LNCAP (cell line): ENCODE data around the gene OR6S1.

ENCODE experiments used
- TF ChIP-seq, protein P1 (sequence below): fragments of 450-650 bp; IDR thresholded peaks from 2 replicates; pipeline ENCODE4 v1.5.1; 2017; ENCODE audit warnings: mild to moderate bottlenecking

OR6S1 gene

DNA sequence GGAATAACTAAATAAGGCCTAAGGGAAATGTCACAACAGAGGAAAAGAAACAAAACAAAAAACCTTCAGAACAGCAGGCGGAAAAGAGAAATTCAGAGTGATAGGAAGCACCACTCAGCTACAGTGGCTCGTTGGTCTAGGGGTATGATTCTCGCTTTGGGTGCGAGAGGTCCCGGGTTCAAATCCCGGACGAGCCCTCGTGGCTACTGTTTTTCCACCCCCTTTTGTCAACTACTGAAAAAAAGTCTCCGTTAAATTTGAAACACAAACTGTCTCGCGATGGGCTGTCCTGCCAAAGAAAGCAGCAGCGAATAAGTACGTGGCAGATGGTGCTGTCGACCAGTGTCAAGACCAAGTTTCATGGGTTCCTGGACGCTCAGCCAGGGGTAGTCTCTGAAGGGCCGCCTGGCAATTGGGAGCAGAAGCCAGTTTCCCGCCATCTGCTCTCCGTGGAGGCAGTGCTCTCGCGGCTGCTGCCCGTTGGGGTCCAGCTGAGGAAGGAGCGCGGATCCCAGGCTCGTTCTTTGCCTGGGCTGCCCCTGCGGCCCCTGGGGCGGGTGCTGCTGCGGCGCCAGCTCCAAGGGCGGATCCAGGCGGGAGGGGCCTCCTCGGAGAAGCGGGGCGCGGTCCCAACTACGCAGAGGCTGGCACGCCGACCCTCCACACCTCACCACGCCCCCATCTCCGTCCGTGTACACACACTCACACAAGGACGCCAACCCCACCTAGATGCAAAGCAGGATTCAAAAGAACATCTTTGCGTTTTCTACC, 42.6 kb upstream of the OR6S1 start, which contains the start of gene RNASE4:
Gene RNASE4, plus strand, starts transcription at position 670 of the 771 bp plus-strand sequence. CDS start 14,812 bp downstream, outside the sequence.
- TF ChIP-seq, protein P1, sequence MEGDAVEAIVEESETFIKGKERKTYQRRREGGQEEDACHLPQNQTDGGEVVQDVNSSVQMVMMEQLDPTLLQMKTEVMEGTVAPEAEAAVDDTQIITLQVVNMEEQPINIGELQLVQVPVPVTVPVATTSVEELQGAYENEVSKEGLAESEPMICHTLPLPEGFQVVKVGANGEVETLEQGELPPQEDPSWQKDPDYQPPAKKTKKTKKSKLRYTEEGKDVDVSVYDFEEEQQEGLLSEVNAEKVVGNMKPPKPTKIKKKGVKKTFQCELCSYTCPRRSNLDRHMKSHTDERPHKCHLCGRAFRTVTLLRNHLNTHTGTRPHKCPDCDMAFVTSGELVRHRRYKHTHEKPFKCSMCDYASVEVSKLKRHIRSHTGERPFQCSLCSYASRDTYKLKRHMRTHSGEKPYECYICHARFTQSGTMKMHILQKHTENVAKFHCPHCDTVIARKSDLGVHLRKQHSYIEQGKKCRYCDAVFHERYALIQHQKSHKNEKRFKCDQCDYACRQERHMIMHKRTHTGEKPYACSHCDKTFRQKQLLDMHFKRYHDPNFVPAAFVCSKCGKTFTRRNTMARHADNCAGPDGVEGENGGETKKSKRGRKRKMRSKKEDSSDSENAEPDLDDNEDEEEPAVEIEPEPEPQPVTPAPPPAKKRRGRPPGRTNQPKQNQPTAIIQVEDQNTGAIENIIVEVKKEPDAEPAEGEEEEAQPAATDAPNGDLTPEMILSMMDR, result no peak

DNA sequence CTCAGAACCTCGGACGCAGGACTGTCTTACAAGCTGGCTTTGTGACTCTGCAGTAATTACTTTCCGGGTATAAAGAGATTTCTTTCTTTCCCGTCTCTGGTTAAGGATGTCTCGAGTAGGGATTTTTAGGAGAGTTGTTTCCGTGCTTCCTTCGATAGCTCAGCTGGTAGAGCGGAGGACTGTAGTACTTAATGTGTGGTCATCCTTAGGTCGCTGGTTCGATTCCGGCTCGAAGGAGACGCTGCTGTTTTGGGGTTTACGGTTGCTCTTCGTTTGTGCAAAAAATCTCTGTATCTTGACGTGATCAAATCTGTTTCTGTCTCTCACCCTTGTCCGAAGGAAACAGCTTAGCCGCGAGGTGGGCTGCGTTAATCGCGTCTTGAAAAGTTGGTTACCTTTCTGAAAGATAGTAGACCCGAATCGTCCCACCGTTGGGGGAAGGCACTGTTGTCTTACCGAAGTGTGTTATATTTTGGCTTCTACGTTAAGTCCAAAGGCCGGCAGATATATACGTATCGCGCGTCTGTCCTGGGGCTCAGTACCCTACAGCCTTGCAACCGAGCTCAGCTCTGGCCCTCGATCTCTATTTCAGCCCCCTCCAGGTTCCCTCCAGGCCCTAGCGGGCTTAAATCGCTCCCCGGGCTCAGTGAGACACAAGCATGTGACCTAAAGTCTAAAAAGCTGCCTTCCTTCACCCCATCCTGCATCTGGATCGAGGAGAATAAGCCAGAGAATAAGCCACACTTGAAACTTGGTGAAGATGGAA, 41.8 kb upstream of the OR6S1 start:
- TF ChIP-seq, protein P1, result no peak

- TF ChIP-seq, protein P1, result no peak
Measured at GRCh38 chr14:20682435-20683124, 41.1 kb upstream of the OR6S1 start.

GRCh38 chr14:20682127-20682434, 40.6 kb upstream of the OR6S1 start:
- TF ChIP-seq, protein P1, result no peak

DNA sequence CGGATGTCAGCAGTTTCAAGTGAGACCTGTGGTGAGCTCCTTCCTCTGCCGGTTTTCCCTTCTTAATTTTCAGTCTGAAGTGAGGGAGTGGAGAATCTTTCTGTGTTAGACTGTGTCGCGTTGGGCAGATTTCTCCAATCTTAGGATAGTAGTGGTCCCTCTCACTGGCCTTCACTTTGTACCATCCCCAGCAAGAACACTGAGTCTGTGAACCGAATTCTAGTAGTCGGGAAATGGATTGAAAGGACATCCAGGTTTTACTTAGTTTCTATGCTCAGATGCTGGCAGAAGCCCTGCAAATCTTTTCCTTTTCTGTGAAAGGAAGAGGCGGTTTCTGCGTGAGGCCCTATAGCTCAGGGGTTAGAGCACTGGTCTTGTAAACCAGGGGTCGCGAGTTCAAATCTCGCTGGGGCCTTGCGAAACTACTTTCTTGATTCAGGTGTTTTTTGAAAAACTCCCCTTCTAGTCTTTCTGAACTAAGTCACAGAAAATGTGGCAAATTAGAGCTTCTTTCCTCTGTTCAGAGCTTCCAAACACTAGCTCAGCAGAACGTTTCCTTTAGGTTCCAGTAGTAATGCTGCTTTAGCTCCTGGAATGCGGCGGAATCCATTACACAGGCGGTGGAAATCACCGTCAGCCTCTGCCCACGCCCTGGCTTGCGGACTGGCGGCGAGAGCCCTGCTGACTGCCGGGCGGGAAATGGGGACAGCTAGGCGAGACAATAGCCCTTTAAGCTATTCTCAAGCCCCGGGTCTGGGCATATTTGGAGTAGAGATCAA, 40.0 kb upstream of the OR6S1 start:
- TF ChIP-seq, protein P1, result no peak

GRCh38 chr14:20680843-20681347, 39.4 kb upstream of the OR6S1 start:
- TF ChIP-seq, protein P1, result no peak

GRCh38 chr14:20680363-20680762, 38.9 kb upstream of the OR6S1 start:
- TF ChIP-seq, protein P1, result no peak
